K562 (cell line): ENCODE data around the gene CD300A. TPM values are rescaled to one million over a fixed set of nuclear protein-coding genes. Genes with fewer than 3 reads are reported as not detected.
A peak's percentile ranks its signal among the peaks of the same experiment; 100 is the strongest.

Experiments used
- ATAC-seq: fragments of 200-7000 bp; cut with Tn5 transposase; 3 replicates; pipeline ENCODE4 v1.9.1; 2020; ENCODE audit warnings: moderate library complexity
- BruUV-seq: library from RNA; stranded (reverse); fragments of 400-500 nt; replicated peaks from 2 replicates; lab custom pipeline; 2021; lab: Mats Ljungman, UMichigan
- CTCF ChIA-PET: fragments of 300-600 bp; formaldehyde crosslinking; extraction: SDS; loops from one replicate; lab custom pipeline; 2021; ENCODE audit warnings: low intra/inter-chr PET ratio; lab: Yijun Ruan, JAX
- POLR2A ChIA-PET: fragments of 300-600, 350-650 bp; sonication (Branson Sonifier 250); formaldehyde crosslinking; extraction: SDS; loops from one replicate; lab custom pipeline; 2021; ENCODE audit warnings: antibody characterized with exemption, inconsistent platforms; lab: Yijun Ruan, JAX
- DNase-seq, 4 experiments: peaks; one replicate each; pipeline versions ENCODE4 v3.0.0 to v3.0.0-alpha.2; 2011 to 2018; ENCODE audit warnings: low spot score in 3 of 4, mixed read lengths in 3 of 4; ENCODE audit errors: extremely low read depth in 1 of 4
- FAIRE-seq: peaks from 2 replicates; lab custom pipeline; 2011; peaks lifted over from hg19 to GRCh38; lab: Jason Lieb, UNC
- H2AFZ ChIP-seq: 2 replicates; pipeline ENCODE4 v1.6.0; 2011; ENCODE audit warnings: low read depth, low read length, control low read depth, inconsistent platforms
- H3K27ac ChIP-seq: fragments of 200-600 bp; 3 replicates; pipeline ENCODE4 v1.8.0; 2011; ENCODE audit warnings: low read depth, mild to moderate bottlenecking, control low read depth, inconsistent platforms, low read length, moderate library complexity, mixed read lengths; ENCODE audit errors: extremely low read depth
- H3K27me3 ChIP-seq, 2 experiments: fragments of 300-600 bp in 1 of 2; 2 replicates in 1 of 2; 3 replicates in 1 of 2; pipeline versions ENCODE4 v1.6.0 to v1.8.0; 2011; ENCODE audit warnings: inconsistent platforms in 2 of 2, low read length in 2 of 2, mild to moderate bottlenecking in 1 of 2, mixed read lengths in 1 of 2, moderate library complexity in 1 of 2; ENCODE audit not compliant: control insufficient read depth in 2 of 2, insufficient read depth in 2 of 2
- H3K36me3 ChIP-seq: fragments of 300-600 bp; 3 replicates; pipeline ENCODE4 v1.8.0; 2011; ENCODE audit warnings: mild to moderate bottlenecking, low read length, inconsistent platforms; ENCODE audit not compliant: control insufficient read depth, insufficient read depth
- H3K4me1 ChIP-seq, 2 experiments: fragments of 200-600 bp in 1 of 2; replicated peaks in 1 of 2; 2 replicates in 1 of 2; 3 replicates in 1 of 2; pipeline versions ENCODE4 v1.5.1 to v1.8.0; 2011; ENCODE audit warnings: inconsistent platforms in 2 of 2, low read length in 2 of 2, mild to moderate bottlenecking in 1 of 2, mixed read lengths in 1 of 2, moderate library complexity in 1 of 2; ENCODE audit not compliant: control insufficient read depth in 2 of 2, insufficient read depth in 2 of 2
- H3K4me2 ChIP-seq: 2 replicates; pipeline ENCODE4 v1.6.1; 2011; ENCODE audit warnings: low read length, control low read depth, inconsistent platforms, mixed read lengths; ENCODE audit not compliant: insufficient read depth
- H3K4me3 ChIP-seq: fragments of 200-600 bp; sonication (generic), shearing (Covaris generic); 2 replicates; pipeline ENCODE4 v1.5.1; 2016; ENCODE audit warnings: control low read depth, inconsistent platforms
- H3K79me2 ChIP-seq: fragments of 200-600 bp; 3 replicates; pipeline ENCODE4 v1.8.0; 2011; ENCODE audit warnings: low read length, inconsistent platforms; ENCODE audit not compliant: control insufficient read depth, insufficient read depth
- H3K9ac ChIP-seq, 2 experiments: 2 replicates each; pipeline versions ENCODE4 v1.6.0 to v1.6.1; 2011; ENCODE audit warnings: low read depth in 2 of 2, low read length in 2 of 2, control low read depth in 1 of 2, inconsistent platforms in 1 of 2, mild to moderate bottlenecking in 1 of 2, mixed read lengths in 1 of 2; ENCODE audit not compliant: insufficient read depth in 1 of 2
- H3K9me1 ChIP-seq: one replicate; pipeline ENCODE4 v1.6.0; 2011; ENCODE audit warnings: inconsistent platforms, mild to moderate bottlenecking, low read length, moderate library complexity; ENCODE audit not compliant: control insufficient read depth, insufficient read depth
- H3K9me3 ChIP-seq: replicated peaks from 2 replicates; pipeline ENCODE4 v1.5.1; 2011; ENCODE audit warnings: low read depth, low read length, inconsistent platforms; ENCODE audit not compliant: control insufficient read depth, insufficient read depth
- H4K20me1 ChIP-seq: replicated peaks from 2 replicates; pipeline ENCODE4 v1.6.1; 2011; ENCODE audit warnings: low read length, inconsistent platforms, mixed read lengths; ENCODE audit not compliant: control insufficient read depth, insufficient read depth
- RBM25 ChIP-seq: fragments of 200-400 bp; formaldehyde crosslinking; IDR thresholded peaks from 2 replicates; pipeline ENCODE4 v1.6.1; 2018; ENCODE audit warnings: low read length, low read depth, moderate library complexity; ENCODE audit not compliant: severe bottlenecking
- WGBS: fragments of 100-300 bp; shearing (Covaris generic); methylation state at CpG from one replicate; pipeline ENCODE4 v1.1.6; 2016; ENCODE audit warnings: low coverage, mixed read lengths; ENCODE audit not compliant: insufficient coverage; ENCODE audit errors: missing lambda C conversion rate; 5-methylcytosine and 5-hydroxymethylcytosine counted together
- in situ Hi-C: fragments of 300-500 bp; cut with MboI; formaldehyde crosslinking; loops from 4 replicates; pipeline ENCODE4 v1.15.0; 2018; ENCODE audit warnings: inconsistent platforms, mixed read lengths
- intact Hi-C: fragments of 100-400 bp; cut with micrococcal nuclease; formaldehyde crosslinking; loops from 2 replicates; pipeline ENCODE4 v1.14.2; 2022
- polyA plus RNA-seq, 8 experiments: library from polyadenylated mRNA; depleted of rRNA in 4 of 8; stranded (reverse) in 5 of 8; unstranded in 3 of 8; fragments of >200 nt; fragmentation: Nextera tagmentation in 2 of 8; fragmentation: Illumina TruSeq in 1 of 8; extraction: Ambion mirVana in 2 of 8; extraction: Trizol in 1 of 8; gene quantifications; 2 replicates each; pipeline versions ENCODE4 v1.2.1 to v1.2.3, GENCODE V29; 2011 to 2014; ENCODE audit warnings: inconsistent platforms in 1 of 8, missing spikeins in 1 of 8
- total RNA-seq, 7 experiments: library from RNA; depleted of rRNA in 6 of 7; stranded (reverse); fragments of >200 nt in 6 of 7; fragmentation: Illumina TruSeq in 2 of 7; extraction: Trizol in 2 of 7; gene quantifications; 2 replicates each; pipeline versions ENCODE4 v1.2.1 to v1.2.3, GENCODE V29; 2011 to 2021; ENCODE audit warnings: low replicate concordance in 1 of 7
- TF ChIP-seq, protein P1 (sequence below): fragments of 250-450 bp; sonication (Bioruptor Pico); IDR thresholded peaks from 2 replicates; pipeline ENCODE4 v1.4.0; 2020

CD300A gene
- total and polyA plus RNA-seq, 9 of the 15 experiments (the other 6 are each of a cell fraction or from before 2014, with no cell fraction given) = 0.21 to 1.7 (median 0.41) TPM; not detected in 1

- peak; percentile 57 for TF ChIP-seq RBM25
These were observed 4.9 kb downstream of the CD300A start (continued) for GRCh38 chr17:74471341-74471740.

- Histone ChIP-seq H4K20me1 (no peaks in the 10 kb centered on the region), H3K4me3 (no peak overlapping the region), H3K4me2 (no peak overlapping the region), H3K36me3 (no peaks in the 10 kb centered on the region), H3K79me2 (no peaks in the 10 kb centered on the region), H3K9ac (no peak overlapping the region), H3K27ac (no peak overlapping the region), H3K4me1 (peaks cover 0 to 3% of the 10 kb centered on the region in 2 experiments; a peak in 3 of 5 replicates), H3K9me3 (no peaks in the 10 kb centered on the region), H3K9me1 (no peaks in the 10 kb centered on the region), H2AFZ (no peak overlapping the region), H3K27me3 (peaks cover 5 to 28% of the 10 kb centered on the region in 2 experiments; a peak in 3 of 5 replicates)
- POLR2A ChIA-PET = no interaction called here
- TF ChIP-seq, protein P1, sequence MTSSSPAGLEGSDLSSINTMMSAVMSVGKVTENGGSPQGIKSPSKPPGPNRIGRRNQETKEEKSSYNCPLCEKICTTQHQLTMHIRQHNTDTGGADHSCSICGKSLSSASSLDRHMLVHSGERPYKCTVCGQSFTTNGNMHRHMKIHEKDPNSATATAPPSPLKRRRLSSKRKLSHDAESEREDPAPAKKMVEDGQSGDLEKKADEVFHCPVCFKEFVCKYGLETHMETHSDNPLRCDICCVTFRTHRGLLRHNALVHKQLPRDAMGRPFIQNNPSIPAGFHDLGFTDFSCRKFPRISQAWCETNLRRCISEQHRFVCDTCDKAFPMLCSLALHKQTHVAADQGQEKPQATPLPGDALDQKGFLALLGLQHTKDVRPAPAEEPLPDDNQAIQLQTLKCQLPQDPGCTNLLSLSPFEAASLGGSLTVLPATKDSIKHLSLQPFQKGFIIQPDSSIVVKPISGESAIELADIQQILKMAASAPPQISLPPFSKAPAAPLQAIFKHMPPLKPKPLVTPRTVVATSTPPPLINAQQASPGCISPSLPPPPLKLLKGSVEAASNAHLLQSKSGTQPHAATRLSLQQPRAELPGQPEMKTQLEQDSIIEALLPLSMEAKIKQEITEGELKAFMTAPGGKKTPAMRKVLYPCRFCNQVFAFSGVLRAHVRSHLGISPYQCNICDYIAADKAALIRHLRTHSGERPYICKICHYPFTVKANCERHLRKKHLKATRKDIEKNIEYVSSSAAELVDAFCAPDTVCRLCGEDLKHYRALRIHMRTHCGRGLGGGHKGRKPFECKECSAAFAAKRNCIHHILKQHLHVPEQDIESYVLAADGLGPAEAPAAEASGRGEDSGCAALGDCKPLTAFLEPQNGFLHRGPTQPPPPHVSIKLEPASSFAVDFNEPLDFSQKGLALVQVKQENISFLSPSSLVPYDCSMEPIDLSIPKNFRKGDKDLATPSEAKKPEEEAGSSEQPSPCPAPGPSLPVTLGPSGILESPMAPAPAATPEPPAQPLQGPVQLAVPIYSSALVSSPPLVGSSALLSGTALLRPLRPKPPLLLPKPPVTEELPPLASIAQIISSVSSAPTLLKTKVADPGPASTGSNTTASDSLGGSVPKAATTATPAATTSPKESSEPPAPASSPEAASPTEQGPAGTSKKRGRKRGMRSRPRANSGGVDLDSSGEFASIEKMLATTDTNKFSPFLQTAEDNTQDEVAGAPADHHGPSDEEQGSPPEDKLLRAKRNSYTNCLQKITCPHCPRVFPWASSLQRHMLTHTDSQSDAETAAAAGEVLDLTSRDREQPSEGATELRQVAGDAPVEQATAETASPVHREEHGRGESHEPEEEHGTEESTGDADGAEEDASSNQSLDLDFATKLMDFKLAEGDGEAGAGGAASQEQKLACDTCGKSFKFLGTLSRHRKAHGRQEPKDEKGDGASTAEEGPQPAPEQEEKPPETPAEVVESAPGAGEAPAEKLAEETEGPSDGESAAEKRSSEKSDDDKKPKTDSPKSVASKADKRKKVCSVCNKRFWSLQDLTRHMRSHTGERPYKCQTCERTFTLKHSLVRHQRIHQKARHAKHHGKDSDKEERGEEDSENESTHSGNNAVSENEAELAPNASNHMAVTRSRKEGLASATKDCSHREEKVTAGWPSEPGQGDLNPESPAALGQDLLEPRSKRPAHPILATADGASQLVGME = no peak
- no peak for ATAC-seq
- CTCF ChIA-PET = no interaction called here
- 2% methylated on average over 4 of the region's 4 CpGs for WGBS
- intact Hi-C loops (no loop called here), in situ Hi-C loops (no loop called here)
- FAIRE-seq = no peak
- no peak for DNase-seq
- BruUV-seq = no TSS peak
These were observed 6.5 kb downstream of the CD300A start for GRCh38 chr17:74472890-74473289.
